Mucosa of stomach (tissue), 1 donor: ENCODE measurements around the gene GSG1.
A peak's percentile ranks its signal among the peaks of the same experiment; 100 is the strongest.
"Not testable (repeated sequence)": the region's sequence is repeated elsewhere in the genome, so short reads cannot be mapped to it uniquely, and the experiment has no call there.

Experiments
- H3K27me3 ChIP-seq: one replicate; pipeline ENCODE4 v1.7.0; 2013; ENCODE audit warnings: mild to moderate bottlenecking, low read length; ENCODE audit not compliant: control insufficient read depth, insufficient read depth
- H3K36me3 ChIP-seq: one replicate; pipeline ENCODE4 v1.7.0; 2013; ENCODE audit warnings: low read length; ENCODE audit not compliant: control insufficient read depth, insufficient read depth
- H3K4me1 ChIP-seq: one replicate; pipeline ENCODE4 v1.7.0; 2013; ENCODE audit warnings: mild to moderate bottlenecking, low read length; ENCODE audit not compliant: control insufficient read depth, insufficient read depth
- H3K4me3 ChIP-seq: one replicate; pipeline ENCODE4 v1.7.0; 2013; ENCODE audit warnings: low read length
- H3K9ac ChIP-seq: one replicate; pipeline ENCODE4 v1.7.0; 2013; ENCODE audit warnings: mild to moderate bottlenecking, low read length, moderate library complexity
- H3K9me3 ChIP-seq: one replicate; pipeline ENCODE4 v1.7.0; 2013; ENCODE audit warnings: mild to moderate bottlenecking, low read length, moderate library complexity; ENCODE audit not compliant: control insufficient read depth
- donor health status: Pancreatic carcinoma.

GSG1 gene

GRCh38 chr12:13067322-13067721 lies 36.1 kb downstream of the GSG1 start:
- H3K36me3 ChIP-seq: no peaks in the 10 kb centered on the region
- no peaks in the 10 kb centered on the region for H3K4me1 ChIP-seq
- H3K9me3 ChIP-seq: no peaks in the 10 kb centered on the region
- no peaks in the 10 kb centered on the region for H3K27me3 ChIP-seq
- no peak overlapping the region for H3K9ac ChIP-seq
- no peak overlapping the region for H3K4me3 ChIP-seq

- Histone ChIP-seq H3K9ac (no peak overlapping the region), H3K36me3 (no peaks in the 10 kb centered on the region), H3K9me3 (no peaks in the 10 kb centered on the region), H3K4me3 (no peak overlapping the region), H3K27me3 (no peaks in the 10 kb centered on the region), H3K4me1 (no peaks in the 10 kb centered on the region)
These were observed 37.0 kb downstream of the GSG1 start for GRCh38 chr12:13066459-13066858.

GRCh38 chr12:13066014-13066413 lies 37.5 kb downstream of the GSG1 start:
- H3K36me3 ChIP-seq: no peaks in the 10 kb centered on the region
- no peak overlapping the region for H3K9ac ChIP-seq
- H3K9me3 ChIP-seq: no peaks in the 10 kb centered on the region
- no peak overlapping the region for H3K4me3 ChIP-seq
- H3K27me3 ChIP-seq: no peaks in the 10 kb centered on the region
- no peaks in the 10 kb centered on the region for H3K4me1 ChIP-seq

- Histone ChIP-seq H3K9ac (no peak overlapping the region), H3K9me3 (no peaks in the 10 kb centered on the region), H3K27me3 (peaks cover 5% of the 10 kb centered on the region), H3K4me1 (no peaks in the 10 kb centered on the region), H3K36me3 (no peaks in the 10 kb centered on the region), H3K4me3 (no peak overlapping the region)
These were observed 40.8 kb downstream of the GSG1 start for GRCh38 chr12:13062669-13063068.

GRCh38 chr12:13061377-13061776 lies 42.1 kb downstream of the GSG1 start:
- Histone ChIP-seq H3K4me1 (no peaks in the 10 kb centered on the region), H3K9ac (no peak overlapping the region), H3K4me3 (no peak overlapping the region), H3K36me3 (no peaks in the 10 kb centered on the region), H3K9me3 (no peaks in the 10 kb centered on the region), H3K27me3 (peaks cover 8% of the 10 kb centered on the region)

GRCh38 chr12:13060581-13060980 lies 42.9 kb downstream of the GSG1 start:
- no peaks in the 10 kb centered on the region for H3K9me3 ChIP-seq
- H3K4me1 ChIP-seq: no peaks in the 10 kb centered on the region
- H3K4me3 ChIP-seq: no peak overlapping the region
- H3K27me3 ChIP-seq: peaks cover 12% of the 10 kb centered on the region
- H3K36me3 ChIP-seq: no peaks in the 10 kb centered on the region
- H3K9ac ChIP-seq: no peak overlapping the region

GRCh38 chr12:13053617-13054016 lies 49.9 kb downstream of the GSG1 start:
- H3K4me3 ChIP-seq, H3K9me3 ChIP-seq, H3K4me1 ChIP-seq, H3K9ac ChIP-seq, H3K36me3 ChIP-seq: not testable (repeated sequence)
- H3K27me3 ChIP-seq: peaks cover 46% of the 10 kb centered on the region

GRCh38 chr12:13052421-13052820 lies 51.0 kb downstream of the GSG1 start:
- H3K4me3 ChIP-seq: no peak overlapping the region
- H3K27me3 ChIP-seq: peaks cover 45% of the 10 kb centered on the region
- H3K9ac ChIP-seq: no peak overlapping the region
- no peaks in the 10 kb centered on the region for H3K9me3 ChIP-seq
- no peaks in the 10 kb centered on the region for H3K4me1 ChIP-seq
- no peaks in the 10 kb centered on the region for H3K36me3 ChIP-seq

- Histone ChIP-seq H3K9ac (no peak overlapping the region), H3K27me3 (peaks cover 43% of the 10 kb centered on the region), H3K36me3 (no peaks in the 10 kb centered on the region), H3K4me1 (peaks cover 2% of the 10 kb centered on the region), H3K4me3 (no peak overlapping the region), H3K9me3 (no peaks in the 10 kb centered on the region)
These were observed 53.7 kb downstream of the GSG1 start for GRCh38 chr12:13049816-13050215.

- no peak overlapping the region for H3K9ac ChIP-seq
- no peaks in the 10 kb centered on the region for H3K9me3 ChIP-seq
- peaks cover 8% of the 10 kb centered on the region for H3K4me1 ChIP-seq
- no peaks in the 10 kb centered on the region for H3K36me3 ChIP-seq
- no peak overlapping the region for H3K4me3 ChIP-seq
- peaks cover 54% of the 10 kb centered on the region for H3K27me3 ChIP-seq
These were observed 56.5 kb downstream of the GSG1 start for GRCh38 chr12:13046964-13047363.

- Histone ChIP-seq H3K4me3 (no peak overlapping the region), H3K27me3 (peaks cover 50% of the 10 kb centered on the region), H3K4me1 (peaks cover 8% of the 10 kb centered on the region), H3K9me3 (no peaks in the 10 kb centered on the region), H3K36me3 (no peaks in the 10 kb centered on the region), H3K9ac (no peak overlapping the region)
These were observed 57.7 kb downstream of the GSG1 start for GRCh38 chr12:13045816-13046215.

GRCh38 chr12:13044906-13045299 lies 58.6 kb downstream of the GSG1 start:
- H3K9me3 ChIP-seq: no peaks in the 10 kb centered on the region
- H3K4me3 ChIP-seq: peak overlapping the region; percentile 42
- H3K36me3 ChIP-seq: no peaks in the 10 kb centered on the region
- peaks cover 8% of the 10 kb centered on the region for H3K4me1 ChIP-seq
- H3K27me3 ChIP-seq: peaks cover 55% of the 10 kb centered on the region
- peak overlapping the region; percentile 58 for H3K9ac ChIP-seq
